H7 (cell line): Measurements from ENCODE around the gene PCSK1. TPM values are rescaled to one million over a fixed set of nuclear protein-coding genes. Genes with fewer than 3 reads are reported as not detected.

ENCODE experiments used
- DNase-seq: peaks from one replicate; pipeline ENCODE4 v3.0.0; 2012
- H3K27me3 ChIP-seq: 2 replicates; pipeline ENCODE4 v1.6.0; 2011; ENCODE audit warnings: mild to moderate bottlenecking, low read length; ENCODE audit not compliant: control insufficient read depth, insufficient read depth
- H3K36me3 ChIP-seq: replicated peaks from 2 replicates; pipeline ENCODE4 v1.5.1; 2011; ENCODE audit warnings: low read length; ENCODE audit not compliant: control insufficient read depth, insufficient read depth
- H3K4me3 ChIP-seq: 2 replicates; pipeline ENCODE4 v1.5.1; 2011; ENCODE audit warnings: low read depth, mild to moderate bottlenecking, control low read depth, low read length, moderate library complexity; ENCODE audit not compliant: insufficient read depth
- total RNA-seq: library from RNA; depleted of rRNA; stranded (reverse); fragments of >200 nt; shearing (Covaris generic); gene quantifications from 2 replicates; pipeline ENCODE4 v1.2.3, GENCODE V29; 2014; rRNA removed

The PCSK1 gene
- total RNA-seq: 3.1 and 9.2 TPM in 2 replicates

DNA sequence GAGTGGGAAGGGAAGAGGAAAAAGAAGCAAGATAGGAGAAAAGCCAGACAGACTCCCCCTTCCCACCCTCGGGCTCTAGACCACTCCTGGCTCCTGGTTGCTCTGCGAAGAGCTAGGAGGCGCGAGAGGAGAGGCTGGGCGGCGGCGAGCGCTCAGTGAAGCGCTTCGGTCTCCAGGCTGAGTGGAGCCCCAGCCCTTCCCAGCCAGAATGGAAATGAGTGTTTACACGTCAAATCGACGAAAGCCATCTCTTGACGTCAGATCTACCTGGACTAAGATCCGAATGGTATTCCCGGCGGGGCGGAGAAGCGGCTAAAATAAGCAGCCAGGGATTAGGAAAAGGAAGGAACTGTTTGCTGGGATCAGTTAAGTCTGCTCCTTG, at the start of gene PCSK1:
PCSK1 (minus strand) TSS at position 183 of the 382 bp plus-strand sequence. CDS start 206 bp downstream, outside the sequence.
- Histone ChIP-seq H3K36me3 (no peaks in the 10 kb centered on the region), H3K27me3 (peaks cover 39% of the 10 kb centered on the region), H3K4me3 (peak within 1 kb of the TSS; percentile 62)
- DNase-seq: peak; percentile 50

DNA sequence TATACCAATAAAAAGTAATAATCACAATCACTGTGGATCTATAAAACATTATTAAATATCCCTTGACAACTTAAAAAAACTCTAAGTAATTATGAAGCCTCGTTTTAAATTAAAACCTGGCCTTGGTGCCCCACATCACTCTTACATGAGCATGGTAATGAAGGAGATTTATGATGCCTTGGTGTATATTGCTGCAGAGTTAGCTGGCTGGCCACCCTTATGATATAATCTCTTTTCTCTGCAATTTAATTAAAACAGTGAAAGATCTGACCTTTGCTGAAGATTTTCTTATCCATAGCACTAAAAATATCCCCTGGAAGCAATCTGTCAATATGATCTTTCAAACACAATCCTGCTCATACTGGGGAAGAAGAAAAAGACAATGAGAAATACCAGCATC, 48.8 kb upstream of the PCSK1 start:
- DNase-seq: no peak
- H3K36me3 ChIP-seq: no peaks in the 10 kb centered on the region
- H3K4me3 ChIP-seq: no peak overlapping the region

DNA sequence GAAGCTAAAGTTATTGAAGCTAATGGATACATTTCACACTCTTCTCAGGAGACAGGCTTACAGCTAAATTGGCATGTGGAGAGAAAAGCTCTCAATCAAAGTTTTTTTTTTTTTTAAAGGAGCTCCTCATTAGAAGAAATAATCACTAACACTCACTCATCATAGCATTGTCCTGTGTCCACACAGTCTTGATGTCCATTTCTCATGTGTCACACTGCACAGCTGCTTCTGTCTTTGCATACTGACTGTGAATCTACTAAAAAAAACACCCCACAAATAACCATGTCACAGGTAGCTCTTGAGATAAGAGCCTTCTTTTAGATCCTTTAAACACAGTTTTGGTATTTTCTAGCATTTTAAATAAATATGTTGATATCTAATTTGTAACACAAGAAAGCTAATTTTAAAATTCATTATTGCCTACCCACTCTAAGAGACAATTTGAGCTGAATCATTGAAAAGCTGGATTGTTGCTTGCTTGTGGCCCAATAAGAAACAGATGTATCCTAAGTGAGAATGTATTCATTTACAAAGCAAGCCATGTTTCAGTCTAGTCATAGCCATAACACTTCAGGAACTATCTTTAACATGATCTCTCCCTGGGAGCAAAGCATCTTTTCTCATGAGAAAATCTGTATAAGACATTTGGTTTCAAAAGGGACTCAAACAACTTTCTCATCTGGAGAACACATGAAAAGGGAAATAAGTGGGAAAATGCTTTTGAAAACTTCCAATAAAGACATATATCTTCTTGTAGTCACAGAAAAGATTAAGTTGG, 48.1 kb upstream of the PCSK1 start:
- DNase-seq: no peak
- Histone ChIP-seq H3K27me3 (no peaks in the 10 kb centered on the region), H3K4me3 (no peak overlapping the region), H3K36me3 (no peaks in the 10 kb centered on the region)

More for the DNA sequence above, 48.8 kb upstream of the PCSK1 start:
- H3K27me3 ChIP-seq: no peaks in the 10 kb centered on the region

DNA sequence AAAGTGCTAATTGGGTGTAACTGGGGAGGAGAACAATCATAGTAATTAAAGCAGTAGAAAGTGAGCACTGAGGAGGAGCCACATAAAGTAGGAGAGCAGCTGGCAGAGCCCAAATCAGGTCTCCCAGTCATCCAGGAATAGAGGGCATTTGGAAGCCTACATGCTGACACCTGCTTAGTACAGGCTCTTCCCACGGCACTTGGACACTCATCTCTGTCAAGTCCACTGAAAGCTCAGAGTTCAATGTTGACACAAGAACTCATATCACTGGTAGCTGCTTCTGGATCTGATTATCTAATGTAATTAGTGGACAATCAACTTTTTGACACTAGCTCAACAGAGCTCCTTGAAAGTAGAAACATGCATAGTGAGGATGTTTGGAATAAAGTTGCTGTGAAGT, 45.9 kb upstream of the PCSK1 start:
- Histone ChIP-seq H3K36me3 (no peaks in the 10 kb centered on the region), H3K27me3 (no peaks in the 10 kb centered on the region), H3K4me3 (no peak overlapping the region)
- DNase-seq: no peak

DNA sequence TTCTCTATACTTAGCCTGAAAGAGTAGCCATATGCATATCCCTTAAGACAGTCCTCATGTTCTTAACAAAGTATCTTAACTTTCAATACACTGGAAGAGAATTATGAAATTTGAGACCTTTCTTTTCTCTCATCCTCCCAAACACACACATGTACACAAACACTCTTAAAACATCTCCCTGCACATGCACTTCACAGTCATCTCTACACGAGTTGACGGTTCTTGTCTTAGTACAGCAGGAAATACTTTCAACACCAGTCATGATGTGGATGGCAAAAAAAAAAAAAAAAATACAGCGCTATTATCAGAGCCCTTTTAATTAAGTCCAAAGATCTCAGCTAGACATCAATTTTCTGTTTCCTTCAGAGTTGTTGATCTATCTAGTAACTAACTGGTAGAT, 43.6 kb upstream of the PCSK1 start:
- Histone ChIP-seq H3K36me3 (no peaks in the 10 kb centered on the region), H3K4me3 (no peak overlapping the region), H3K27me3 (no peaks in the 10 kb centered on the region)
- DNase-seq: no peak

DNA sequence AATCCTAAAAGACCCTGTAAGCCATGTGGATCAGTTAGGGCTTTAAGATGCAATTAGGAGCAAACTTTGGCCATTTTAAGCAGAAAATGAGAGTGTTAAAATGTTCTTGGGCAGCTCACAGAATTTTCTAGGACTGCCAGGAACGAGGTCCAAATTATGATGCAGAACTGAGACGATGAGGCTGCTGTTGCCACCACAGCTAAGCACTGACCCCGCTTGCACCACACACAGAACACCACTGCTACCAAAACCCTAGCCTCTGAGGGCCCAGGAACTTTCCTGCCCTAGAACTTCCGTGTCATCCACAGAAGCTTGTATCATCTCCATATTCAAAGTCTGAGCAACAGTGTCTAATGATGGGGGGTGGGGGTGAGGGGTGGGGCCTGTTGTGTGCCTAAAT, 41.0 kb upstream of the PCSK1 start:
- Histone ChIP-seq H3K4me3 (no peak overlapping the region), H3K36me3 (no peaks in the 10 kb centered on the region), H3K27me3 (no peaks in the 10 kb centered on the region)
- no peak for DNase-seq

DNA sequence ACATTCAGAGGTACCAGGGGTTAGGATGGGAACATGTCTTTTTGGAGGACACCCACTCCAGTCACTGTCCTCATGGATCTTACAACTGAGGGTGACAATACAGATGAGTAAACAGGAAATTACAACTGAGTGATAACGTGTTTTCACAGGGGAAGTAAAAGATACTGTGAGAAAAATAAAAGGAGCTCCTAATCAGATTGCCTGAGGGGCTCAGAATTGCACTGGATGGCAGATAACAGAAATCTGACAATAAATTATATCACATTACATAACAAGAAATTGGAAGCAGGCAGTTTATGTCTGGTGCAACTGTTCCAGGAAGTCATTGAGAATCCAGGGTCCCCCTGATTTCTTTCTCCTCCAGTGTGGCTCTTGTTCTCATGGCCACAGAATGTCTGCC, 40.1 kb upstream of the PCSK1 start:
- H3K27me3 ChIP-seq: no peaks in the 10 kb centered on the region
- no peak for DNase-seq
- no peaks in the 10 kb centered on the region for H3K36me3 ChIP-seq
- no peak overlapping the region for H3K4me3 ChIP-seq

DNA sequence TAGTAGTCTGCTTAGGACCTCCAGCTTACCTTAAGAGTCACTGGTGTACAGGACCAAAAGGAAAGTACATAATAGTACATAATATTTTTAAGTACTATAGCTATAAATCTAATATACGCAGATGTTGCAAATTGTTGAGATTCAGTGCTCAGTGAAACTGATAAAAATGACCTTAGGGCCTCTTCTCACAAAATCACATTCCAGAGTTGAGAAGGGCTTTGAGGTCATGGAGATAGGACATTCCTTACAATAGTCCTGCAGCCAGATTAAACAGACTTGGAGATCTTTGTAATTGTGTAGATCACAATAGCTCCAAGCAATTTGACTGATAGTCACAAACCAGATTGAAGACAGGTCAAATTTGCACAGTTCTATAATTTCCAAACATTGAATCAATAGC, 37.7 kb upstream of the PCSK1 start:
- Histone ChIP-seq H3K4me3 (no peak overlapping the region), H3K27me3 (no peaks in the 10 kb centered on the region), H3K36me3 (no peaks in the 10 kb centered on the region)
- DNase-seq: no peak

DNA sequence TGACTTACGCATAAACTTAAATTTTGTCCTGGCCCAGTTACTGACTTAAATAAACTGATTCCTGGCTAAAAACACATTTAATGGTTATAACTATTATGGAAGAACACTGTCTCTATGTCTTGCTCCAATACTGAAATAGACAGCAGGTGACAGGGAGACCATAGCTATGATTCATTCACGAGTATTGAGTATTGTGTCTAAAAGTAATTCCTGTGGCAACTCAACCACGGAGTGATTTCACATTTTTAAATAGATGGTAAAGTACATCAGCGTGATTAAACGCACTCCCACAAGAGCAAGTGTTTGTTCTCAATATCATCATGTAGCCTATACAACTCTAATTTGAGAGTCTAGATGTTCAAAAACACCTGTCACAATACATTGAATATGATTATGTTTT, 35.9 kb upstream of the PCSK1 start:
- Histone ChIP-seq H3K36me3 (no peaks in the 10 kb centered on the region), H3K27me3 (no peaks in the 10 kb centered on the region), H3K4me3 (no peak overlapping the region)
- no peak for DNase-seq

DNA sequence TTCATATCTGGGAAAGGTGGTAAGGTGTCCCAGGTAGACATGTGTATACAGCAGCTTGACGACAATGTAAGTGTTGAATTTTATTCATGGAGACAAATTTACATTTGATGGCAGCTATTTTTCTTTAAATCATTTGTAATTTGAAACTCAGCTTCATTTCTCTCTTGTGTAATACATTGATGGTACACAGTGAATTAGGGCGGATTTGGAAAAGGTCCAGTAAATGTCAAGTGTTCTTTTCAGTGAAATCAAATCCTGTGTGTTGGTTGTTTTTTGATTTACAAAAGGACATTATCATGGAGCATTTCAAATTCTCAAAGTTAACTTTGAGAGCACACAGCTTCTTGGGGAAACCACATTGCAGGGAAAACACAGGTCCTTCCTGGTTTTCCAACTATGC, 30.0 kb upstream of the PCSK1 start:
- no peaks in the 10 kb centered on the region for H3K36me3 ChIP-seq
- H3K27me3 ChIP-seq: no peaks in the 10 kb centered on the region
- DNase-seq: no peak
- no peak overlapping the region for H3K4me3 ChIP-seq

DNA sequence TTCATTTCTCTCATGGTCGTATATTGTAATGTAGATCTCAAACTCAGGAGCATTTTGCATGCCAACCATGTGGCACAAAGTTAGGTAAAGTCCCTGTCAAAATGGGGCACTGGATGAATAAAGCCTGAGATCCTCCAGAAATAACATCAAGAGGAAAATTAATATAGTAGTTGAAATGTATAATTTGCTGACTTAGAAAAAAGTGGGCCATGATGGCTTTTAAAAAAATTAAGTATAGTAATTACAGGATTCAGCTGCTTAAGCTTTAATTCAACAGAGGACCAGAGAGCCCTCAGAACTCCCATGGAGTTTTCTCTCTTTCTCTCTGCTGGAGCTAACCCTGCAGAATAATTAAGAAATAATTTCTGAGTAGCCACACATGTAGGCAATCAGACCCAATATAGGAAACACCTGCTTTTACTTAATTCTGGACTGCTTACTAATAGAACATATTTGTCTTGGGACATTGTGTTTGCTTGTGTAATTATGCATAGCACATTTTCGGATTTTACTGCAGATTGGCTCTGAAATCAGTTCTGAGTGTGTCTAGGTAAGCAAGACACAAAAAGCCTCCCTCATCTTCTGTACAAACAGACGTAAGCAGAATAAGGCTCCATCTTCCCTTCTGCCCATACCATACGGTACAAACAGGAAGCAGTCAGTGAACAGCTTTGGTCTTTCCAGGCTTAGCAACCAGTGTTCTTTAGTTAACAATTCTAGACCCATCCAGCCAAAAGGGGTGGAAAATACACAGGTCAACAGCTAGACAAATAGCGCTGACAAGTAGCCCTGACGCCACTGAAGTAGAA, 26.5 kb upstream of the PCSK1 start:
- H3K4me3 ChIP-seq: no peak overlapping the region
- no peaks in the 10 kb centered on the region for H3K27me3 ChIP-seq
- H3K36me3 ChIP-seq: no peaks in the 10 kb centered on the region
- DNase-seq: no peak

DNA sequence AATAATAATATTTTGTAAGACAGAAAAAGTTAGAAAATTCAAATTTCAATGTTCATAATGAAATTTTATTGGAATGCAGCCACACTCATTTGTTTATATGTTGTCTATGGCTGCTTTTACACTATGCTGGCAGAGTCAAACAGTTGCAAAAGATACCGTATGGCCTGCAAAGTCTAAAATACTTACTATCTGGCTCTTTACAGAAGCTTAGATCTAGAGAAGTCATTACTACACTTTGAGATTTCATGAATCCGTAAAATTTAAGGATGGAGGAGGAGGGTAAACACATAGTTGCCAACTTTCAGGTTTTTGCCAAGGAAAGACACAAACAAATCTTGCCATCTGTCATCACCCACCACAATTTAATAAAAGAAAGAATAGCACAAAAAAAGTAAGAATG, 25.1 kb upstream of the PCSK1 start:
- no peaks in the 10 kb centered on the region for H3K36me3 ChIP-seq
- no peak for DNase-seq
- H3K4me3 ChIP-seq: no peak overlapping the region
- no peaks in the 10 kb centered on the region for H3K27me3 ChIP-seq

DNA sequence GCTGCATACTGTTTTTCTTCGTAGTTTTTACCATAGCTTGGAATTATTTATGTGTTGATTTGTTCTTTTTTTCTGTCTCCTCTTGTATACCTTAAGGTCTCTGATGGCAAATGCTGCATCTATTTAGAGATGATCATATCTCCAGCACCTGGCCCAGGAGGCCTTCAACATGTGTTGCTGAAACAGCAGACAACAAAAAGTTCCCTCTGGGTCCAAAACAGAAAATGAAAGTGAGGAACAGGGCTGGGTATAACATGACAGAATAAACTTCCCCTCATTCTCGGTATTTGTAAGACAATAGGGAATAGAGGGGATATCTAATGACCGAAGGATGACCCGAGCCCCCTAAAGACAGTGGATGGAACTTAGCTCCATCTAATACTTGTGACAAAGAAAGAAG, 22.7 kb upstream of the PCSK1 start:
- no peak for DNase-seq
- H3K4me3 ChIP-seq: no peak overlapping the region
- H3K36me3 ChIP-seq: no peaks in the 10 kb centered on the region
- H3K27me3 ChIP-seq: no peaks in the 10 kb centered on the region

DNA sequence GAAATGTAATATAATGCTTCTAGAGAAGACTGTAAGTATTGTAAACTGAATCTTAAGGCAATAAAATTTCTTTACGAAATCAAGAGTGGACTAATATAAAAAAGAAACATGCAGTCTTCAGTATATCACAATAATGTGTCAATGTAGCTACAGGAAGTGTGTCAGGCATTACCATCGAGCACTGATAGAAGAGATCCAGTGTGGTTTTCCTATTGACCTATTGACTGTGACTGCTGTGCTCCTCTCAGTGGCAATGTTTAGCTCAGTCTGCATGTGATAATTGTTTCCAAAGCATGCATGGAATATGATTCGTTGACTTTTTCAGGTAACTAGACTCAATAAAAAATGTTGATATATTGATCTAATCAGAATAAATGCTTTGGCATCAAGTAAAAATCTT, 20.3 kb upstream of the PCSK1 start:
- DNase-seq: no peak
- Histone ChIP-seq H3K4me3 (no peak overlapping the region), H3K36me3 (no peaks in the 10 kb centered on the region), H3K27me3 (no peaks in the 10 kb centered on the region)

DNA sequence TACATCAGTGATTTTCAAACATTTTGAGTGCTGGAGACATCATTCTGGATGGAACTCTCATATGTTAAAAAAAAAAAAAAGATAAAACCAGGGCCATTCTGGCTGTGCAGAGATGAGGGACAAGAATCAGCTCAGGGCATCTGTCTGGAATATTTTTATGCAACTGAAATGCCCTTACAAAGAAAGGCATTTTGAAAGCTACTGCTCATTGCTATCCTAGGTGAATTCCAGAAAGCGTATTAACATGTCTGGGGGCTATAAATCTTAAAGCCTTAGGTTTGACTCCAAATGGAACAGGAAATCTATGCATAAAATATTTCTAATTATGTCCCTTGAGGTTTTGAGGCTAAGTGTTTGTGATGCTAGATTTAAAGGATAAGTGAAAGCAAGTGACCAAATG, 14.9 kb upstream of the PCSK1 start:
- Histone ChIP-seq H3K36me3 (no peaks in the 10 kb centered on the region), H3K27me3 (no peaks in the 10 kb centered on the region), H3K4me3 (no peak overlapping the region)
- no peak for DNase-seq
